Activated CD8-positive, alpha-beta memory T cell treated with anti-CD3 and anti-CD28 coated beads for 1 hour (primary cell): ENCODE measurements around the gene RFC5.
"Not testable (repeated sequence)": the region's sequence is repeated elsewhere in the genome, so short reads cannot be mapped to it uniquely, and the experiment has no call there.

ENCODE experiments used
- DNase-seq, 2 donors: peaks; one replicate each; pipeline ENCODE4 v3.0.0-alpha.2; 2020; ENCODE audit warnings: low read depth in 1 of 2; ENCODE audit errors: extremely low read depth in 1 of 2

The RFC5 gene, protein sequence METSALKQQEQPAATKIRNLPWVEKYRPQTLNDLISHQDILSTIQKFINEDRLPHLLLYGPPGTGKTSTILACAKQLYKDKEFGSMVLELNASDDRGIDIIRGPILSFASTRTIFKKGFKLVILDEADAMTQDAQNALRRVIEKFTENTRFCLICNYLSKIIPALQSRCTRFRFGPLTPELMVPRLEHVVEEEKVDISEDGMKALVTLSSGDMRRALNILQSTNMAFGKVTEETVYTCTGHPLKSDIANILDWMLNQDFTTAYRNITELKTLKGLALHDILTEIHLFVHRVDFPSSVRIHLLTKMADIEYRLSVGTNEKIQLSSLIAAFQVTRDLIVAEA

DNA sequence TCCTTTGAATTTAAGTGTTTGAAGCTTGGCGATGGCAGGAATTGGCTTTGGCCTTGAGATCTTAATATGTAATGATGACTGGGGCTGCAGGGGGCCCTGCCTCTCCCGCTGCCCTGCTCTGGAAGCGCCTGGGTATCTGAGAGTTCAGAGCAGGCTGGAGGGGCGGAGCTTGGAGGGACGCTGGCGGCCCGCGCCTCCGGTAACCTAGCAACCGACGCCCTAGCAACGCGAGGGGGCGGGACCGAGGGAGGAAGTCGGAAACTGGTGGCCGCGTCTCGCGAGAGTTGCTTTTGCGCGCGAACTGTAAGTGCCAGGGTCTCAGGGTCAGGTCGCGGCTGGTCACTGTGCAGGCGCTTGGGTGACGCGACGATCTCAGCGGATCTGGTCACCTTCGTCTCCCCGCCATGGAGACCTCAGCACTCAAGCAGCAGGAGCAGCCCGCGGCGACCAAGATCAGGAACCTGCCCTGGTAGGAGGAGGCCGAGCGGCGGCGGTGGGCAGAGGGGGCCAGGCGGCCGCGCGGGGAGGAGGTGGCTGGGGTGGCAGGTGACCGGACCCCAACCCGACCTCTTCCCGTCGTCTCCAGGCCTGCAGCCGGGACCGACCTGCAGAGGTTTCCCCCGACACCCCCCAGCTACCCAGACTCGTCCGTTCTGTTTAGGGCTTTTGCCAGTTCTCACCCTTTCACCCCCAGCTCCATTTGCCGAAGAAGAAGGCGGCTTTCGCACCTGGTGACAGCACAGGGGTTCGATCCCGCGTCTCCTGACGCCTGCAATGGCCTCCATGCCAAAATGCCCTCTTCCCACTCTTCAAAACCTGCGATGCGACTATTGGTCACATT, at the start of gene RFC5:
TSS of gene RFC5 (plus strand) at position 280 of the 841 bp plus-strand sequence. CDS start at position 405, 125 bp downstream.
- DNase-seq = peak; percentile 96 to 97

DNA sequence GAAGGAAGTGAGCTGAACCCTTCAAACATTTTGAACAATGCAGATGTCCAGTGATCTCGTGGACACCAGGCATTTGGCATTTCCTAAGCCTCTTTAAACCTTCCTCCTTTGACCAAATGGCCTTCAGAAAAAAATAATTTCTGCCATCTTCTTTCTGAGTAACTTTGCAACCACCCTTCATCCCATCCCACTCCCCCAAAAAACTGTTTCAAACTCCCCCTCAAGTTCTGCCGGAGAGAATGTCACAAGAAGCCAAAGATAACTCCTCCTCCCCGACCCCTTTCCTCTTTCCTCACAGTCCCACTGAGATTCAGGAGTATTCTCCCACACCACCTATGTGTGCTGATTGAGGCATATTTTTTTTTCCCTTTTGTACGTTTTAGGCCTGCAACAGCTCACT, 49.5 kb upstream of the RFC5 start:
- DNase-seq = no peak

DNA sequence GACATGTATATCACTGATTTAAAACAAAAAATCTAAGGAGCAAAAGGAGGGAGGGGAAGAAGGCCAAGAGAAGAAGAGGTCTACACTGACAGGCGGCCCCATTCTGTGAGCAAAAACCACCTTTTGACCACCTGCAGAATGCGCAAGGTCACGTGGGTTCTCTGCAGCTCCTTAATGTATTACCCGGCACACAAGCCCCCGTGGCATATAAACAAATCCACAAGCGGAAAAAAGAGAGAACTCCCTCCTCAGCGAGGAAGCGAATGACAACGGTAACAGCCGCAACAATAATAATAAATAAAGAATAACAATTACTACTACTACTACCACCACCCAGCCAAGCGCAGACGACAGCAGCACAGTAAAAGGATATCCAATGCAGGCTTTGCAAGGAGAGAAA, 49.0 kb upstream of the RFC5 start:
- DNase-seq = no peak

DNA sequence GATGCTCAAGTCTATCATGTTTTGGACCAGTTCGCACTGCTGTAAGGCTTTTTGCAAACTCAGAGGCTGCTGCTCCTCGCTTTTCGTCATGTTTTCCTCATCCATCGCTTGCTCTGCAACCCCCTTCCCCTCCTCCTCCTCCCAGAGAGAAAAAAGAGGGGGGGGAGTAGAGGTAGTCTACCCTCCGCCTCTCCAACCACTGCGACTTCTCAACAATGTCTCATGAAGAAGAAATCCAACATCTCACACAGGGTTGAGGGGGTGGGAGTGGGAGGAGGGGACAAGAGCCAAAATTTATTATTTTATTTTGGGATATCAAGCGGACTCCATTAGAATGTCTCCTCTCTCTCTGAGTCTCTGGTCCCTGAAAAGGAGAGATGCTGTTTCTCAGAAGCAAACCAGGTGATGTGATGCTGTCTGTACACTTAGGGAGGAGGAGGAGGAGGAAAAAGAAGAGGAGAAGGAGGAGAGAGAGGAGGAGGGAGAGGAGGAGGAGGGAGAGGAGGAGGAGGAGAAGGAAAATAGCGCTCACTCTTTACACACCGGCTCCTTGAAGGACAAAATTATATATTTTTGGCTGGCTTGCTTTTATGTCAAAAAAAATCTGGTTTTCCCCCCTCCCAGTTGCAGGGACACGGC, 48.2 kb upstream of the RFC5 start:
- DNase-seq = no peak

DNA sequence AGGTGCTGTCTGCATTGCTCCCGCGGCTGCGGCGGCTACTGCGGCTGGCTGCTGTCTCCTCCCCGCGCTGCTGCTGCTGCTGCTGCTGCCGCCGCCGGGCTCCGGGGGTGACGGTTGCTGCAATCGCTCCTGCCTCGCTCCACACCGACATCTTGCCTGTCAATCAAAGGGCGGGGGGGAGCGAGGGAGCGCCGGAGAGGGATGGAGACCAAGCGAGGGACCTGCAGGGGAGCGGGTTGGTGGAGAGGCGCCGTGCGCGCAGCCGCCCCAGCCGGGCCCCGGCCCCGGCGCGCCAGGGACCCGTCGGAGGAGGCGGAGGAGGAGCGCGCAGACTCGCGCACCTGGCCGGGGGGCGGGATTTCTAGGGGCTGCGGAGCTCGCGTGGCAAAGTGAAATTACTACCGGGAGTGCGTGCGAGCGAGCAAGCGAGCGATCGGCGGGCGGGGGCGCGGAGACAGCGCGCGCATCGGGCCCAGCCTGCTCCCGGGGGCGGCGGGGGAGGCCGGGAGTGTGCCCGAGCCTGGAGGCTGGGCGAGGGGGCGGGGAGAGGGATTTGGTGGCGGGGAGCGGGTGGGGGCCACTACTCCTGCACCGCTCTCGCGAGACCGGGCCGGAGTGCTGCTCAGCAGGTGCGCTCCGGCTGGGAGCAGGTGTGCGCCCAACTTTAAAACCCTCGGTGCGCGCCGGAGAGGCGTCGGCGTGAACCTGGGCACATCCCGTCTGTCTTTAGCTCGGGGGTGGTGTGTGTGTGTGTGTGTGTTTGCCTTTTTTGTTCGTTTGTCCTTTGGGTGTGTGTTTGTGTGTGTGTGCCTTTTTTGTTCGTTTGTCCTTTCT, 47.5 kb upstream of the RFC5 start, which contains the start of gene KSR2:
TSS of gene KSR2 (minus strand) at position 165 of the 834 bp plus-strand sequence. CDS start 735 bp downstream, outside the sequence.
- peak; percentile 1 to 4 for DNase-seq

DNA sequence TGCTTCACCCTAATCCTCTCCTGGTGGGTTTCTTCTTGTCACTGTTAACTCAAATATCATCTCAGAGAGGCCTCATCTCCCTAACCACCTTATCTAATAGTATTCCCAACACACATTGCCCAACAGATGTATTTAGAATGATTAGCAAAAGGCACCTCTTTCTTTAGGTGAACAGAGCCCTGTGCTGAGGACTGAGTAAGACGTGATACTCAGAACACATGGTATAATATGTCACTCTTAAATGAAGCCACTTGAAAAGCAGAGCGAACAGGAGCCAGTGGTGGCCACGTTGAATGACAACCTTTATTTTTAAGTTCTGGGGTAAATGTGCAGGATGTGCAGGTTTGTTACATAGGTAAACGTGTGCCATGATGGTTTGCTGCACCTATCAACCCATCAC, 46.2 kb upstream of the RFC5 start:
- DNase-seq = no peak

DNA sequence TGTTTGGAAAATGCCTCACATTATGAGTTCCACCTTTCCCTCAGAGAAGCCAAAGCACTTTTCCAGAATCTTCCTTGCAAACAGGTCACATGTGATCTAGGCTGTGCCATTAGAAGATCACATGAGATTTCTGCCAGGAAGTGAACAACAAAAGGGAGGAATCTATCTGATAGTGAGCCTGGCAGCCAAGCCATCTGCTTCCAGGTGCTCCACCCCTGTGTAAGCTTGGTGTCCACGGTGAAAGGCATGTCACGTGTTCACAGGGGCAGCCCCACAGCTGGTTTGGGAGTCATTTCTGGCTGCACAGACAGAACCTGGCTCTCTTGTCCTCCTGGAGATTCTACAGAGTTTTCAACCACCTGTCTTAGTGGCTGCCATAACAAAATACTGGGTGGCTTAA, 44.2 kb upstream of the RFC5 start:
- no peak for DNase-seq

DNA sequence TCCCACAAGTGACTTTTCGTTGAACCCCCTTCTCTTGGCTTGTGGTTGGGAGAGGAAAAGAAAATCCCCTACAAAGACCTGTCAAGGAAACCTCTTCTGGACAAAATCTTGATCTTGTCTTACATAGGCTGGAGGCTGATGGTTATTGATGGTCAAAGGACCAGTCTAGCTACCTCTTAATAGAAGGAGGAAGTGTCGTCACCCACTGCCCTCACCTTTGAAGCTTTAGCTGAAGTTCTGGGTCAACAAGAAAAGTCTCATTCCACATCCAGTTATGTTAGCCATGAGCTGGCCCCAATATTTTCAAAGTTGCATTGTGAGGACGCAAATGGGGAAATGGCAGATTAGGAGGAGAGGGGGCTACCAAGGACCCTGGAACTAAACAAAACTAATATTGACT, 41.5 kb upstream of the RFC5 start:
- DNase-seq = no peak

DNA sequence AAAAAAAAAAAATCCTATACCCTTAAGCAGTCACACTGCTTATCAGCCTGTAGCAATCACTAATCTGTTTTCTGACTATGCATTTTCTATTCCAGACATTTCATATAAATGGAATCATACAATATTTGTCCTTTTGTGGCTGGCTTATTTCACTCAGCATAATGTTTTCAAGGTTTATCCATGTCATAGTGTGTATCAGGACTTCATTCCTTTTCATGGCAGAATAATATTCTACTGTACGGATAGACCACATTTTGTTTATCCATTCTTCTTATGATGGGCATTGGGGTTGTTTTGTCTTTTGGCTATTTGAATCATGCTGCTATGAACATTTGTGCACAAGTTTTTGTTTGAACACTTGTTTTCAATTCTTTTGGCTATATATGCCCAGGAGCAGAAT, 39.1 kb upstream of the RFC5 start:
- no peak for DNase-seq

DNA sequence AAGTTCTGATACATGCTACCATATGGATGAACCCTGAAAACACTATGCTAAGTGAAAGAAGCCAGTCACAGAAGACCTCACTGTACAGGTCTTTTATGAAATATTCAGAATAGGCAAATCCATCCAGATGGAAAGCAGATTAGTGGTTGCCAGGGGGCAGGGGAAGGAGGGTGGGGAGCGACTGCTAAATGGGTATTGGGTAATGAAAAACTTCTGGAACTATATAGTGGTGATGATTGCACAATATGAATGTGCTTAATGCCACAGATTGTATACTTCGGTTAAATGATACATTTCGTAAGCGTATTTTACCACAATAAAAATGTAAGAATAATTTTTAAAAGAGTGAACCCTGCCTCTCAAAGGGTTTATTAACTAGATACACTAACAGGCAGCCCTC, 35.9 kb upstream of the RFC5 start:
- DNase-seq = no peak

DNA sequence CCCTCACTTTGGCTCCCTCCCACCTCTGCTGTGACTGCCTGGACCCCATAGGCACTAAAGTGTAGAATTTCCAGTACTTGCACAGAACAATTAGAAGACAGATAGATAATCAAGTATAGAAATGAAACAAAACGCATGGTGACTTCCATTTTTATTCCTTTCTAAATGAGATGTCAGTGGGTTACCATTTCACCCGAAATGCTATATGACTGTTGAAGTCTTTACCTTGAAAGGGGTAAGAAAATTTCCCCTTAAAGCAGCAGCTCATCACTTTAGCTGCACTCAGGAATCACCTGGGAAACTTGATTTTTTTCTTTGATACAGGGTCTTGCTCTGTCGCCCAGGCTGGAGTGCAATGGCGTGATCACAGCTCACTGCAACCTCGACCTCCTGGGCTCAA, 35.2 kb upstream of the RFC5 start:
- no peak for DNase-seq

DNA sequence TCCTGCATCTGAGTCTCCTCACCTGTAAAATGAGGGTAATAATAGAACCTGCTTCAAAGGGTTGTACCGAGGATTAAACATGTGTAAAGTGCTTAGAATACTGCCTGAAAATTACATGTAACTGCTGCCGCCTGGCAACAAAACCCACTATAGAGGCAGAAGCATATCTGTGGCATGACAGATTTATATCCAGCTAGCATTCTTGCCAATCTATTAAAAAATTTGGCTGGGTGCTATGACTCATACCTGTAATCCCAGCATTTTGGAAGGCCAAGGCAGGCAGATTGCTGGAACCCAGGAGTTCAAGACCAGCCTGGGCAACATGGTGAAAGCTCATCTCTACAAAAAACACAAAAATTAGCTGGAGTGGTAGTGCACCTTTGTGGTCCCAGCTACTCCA, 31.3 kb upstream of the RFC5 start:
- DNase-seq = no peak

DNA sequence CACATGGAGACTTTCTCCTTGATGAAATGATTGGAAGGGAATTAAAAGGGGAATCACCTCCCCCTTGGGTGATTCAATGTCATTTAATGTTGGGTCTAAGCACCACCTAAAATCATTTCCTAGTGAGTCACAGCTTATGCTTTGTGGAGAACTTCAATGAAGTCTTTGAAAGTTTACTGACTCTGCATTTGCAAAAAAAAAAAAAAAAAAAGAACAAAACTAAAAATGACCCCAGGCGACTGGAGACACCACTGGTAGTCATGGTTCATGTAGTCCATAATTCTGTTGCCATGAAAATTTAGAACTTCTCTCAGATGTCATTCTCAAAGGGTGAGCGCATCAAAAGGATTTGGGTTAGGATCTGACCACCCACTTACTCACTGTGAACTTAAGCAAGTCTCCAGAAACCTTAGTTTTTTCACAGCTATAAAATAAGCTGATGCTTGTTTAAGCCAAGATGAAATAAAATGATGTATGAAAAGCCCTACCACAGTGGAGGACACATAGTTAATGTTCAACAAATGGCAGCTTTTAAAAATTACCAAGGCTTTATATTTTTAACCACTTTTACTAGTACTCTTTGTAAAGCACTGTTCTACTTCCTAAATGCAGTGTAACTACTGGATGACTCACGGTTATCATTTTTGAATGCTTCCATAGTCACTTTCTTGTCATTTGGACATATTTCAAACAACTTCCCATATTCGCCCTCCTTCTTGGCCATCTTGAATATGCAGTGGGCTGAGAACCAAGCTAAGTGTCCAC, 29.6 kb upstream of the RFC5 start:
- no peak for DNase-seq

DNA sequence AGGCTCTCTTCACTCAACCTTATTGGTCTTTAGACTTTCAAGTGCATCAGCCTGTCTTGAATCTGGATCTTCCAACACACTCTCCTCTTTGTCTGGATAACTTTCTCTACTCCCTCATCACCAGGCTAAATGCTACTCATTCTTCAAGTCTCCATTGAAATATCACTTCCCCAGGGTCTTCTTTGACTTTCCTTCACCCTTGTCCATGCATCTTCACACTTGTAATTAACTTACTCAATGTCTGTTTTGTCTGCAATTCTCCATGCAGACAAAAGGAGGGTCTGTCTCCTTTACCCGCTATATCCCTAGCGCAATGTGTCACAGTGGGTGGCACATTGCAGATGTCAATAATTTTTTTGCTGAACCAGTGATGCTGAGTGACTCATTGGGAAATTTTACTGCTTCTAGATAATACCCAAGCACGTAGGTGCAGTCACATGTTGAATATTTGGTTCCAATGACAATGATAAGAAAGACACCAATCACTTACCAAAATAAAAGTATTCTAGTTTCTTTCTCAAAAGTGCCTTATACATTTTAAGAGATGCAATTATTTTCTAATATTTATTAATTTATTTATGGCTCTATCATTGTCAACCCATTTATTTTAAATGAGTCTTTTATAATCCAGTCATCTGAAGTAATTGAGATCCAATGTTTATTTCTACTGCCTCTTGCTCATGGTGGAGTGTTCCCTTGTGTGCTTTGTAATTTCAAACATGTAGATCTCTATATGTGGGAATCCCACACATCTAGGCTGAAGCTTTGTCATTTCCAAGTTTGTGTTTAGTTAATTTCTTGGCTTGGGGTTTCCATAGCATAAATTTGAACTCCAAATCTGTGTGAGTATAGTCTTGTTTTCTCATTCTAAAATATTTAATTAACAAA, 21.7 kb upstream of the RFC5 start:
- DNase-seq = no peak

DNA sequence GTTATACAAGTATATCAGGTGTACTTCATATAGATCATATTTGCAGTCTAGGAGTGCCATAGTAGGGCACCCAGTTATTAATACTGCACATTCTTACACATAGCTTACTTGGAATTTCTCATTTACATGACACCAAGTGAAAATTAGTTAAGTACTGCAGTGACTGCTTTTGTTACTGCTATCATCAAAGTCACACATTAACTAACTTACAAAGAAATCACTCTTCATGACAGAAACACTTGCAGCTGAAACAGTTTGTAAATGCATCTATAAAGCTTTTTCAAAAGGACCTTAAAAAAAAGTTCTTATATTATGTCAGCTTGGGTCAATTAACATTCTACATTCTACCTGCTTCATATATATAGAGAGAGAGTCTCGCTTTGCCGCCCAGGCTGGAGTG, 17.8 kb upstream of the RFC5 start:
- no peak for DNase-seq

DNA sequence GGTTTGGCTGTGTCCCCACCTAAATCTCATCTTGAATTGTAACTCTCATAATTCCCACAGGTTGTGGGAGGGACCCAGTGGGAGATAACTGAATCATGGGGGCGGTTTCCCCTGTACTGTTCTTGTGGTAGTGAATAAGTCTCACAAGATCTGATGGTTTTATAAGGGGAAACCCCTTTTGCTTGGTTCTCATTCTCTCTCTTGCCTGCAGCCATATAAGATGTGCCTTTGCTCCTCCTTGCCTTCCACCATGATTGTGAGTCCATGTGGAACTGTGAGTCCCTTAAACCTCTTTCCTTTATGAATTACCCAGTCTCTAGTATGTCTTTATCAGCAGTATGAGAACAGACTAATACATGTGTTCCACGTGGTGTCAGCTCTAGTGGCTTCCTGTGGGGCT, 16.7 kb upstream of the RFC5 start:
- not testable (repeated sequence) for DNase-seq

DNA sequence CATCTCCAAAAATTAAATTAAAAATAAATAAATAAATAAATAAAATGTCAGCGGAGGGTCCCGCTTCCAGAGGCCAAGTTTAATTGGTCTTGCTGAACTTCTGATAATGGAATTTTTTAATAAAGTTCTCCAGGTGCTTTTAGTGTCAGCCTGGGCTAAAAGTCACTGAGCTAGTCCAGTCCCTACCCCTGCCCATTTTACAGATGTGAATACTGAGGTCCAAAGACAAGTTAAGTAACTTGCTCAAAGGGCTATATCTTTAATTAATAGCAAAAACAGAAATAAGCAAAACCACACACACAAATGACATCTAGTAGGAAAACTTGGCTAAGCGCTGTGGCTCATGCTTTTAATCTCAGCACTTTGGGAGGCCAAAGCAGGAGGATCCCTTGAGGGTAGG, 5.6 kb upstream of the RFC5 start:
- DNase-seq = no peak

DNA sequence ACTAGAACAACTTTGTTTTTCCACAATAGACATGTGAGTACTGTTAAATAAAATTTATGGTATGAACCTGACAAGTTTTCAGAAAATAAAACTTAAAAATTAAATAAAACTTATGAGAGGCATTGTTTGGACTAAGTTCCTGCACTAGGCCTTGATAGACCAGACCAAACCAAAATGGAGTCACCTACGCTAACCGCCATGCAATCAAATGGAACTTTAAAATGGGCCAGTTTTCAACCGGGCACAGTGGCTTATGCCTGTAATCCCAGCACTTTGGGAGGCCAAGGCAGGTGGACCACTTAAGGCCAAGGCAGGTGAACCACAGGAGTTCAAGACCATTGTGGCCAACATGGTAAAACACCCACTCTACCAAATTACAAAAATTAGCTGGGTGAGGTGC, 5.1 kb upstream of the RFC5 start:
- no peak for DNase-seq

DNA sequence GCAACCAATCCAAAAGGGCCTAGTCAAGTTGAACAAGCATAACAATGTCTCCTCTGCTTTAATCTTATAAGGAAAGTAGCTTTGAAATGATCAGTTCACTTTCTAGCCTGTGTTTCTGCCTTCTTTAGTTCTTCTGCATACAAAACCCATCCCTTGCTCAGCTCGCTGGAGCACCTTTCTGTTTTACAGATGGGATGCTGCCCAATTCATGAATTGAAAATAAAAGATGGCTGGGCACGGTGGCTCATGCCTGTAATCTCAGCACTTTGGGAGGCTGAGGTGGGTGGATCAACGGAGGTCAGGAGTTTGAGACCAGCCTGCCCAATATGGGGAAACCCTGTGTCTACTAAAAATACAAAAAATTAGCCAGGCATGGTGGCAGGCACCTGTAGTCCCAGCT, 4.5 kb upstream of the RFC5 start:
- no peak for DNase-seq
